ENCODE results near the gene NDUFA8.

GRCh38 chr9:122200960-122201595 is 41.5 kb upstream of the NDUFA8 start:
- TF ChIP-seq POLR2AphosphoS5 (IDR thresholded peaks at IDR 0.05; ENCODE audit: low read depth, low read length) (no peak), RAD21 (IDR thresholded peaks at IDR 0.05; ENCODE audit: low read length) (no peak), TAF1 (IDR thresholded peaks at IDR 0.05; ENCODE audit: borderline replicate concordance, low read depth, low read length) (no peak), JUND (IDR thresholded peaks at IDR 0.05) (no peak), REST (IDR thresholded peaks at IDR 0.05; ENCODE audit: low read depth, low read length) (no peak), NRF1 (IDR thresholded peaks at IDR 0.05; ENCODE audit: low read depth, low read length) (no peak), FOXJ3 (CRISPR knock-in tag; IDR thresholded peaks at IDR 0.05) (no peak), CHD2 (IDR thresholded peaks at IDR 0.05; ENCODE audit: low read length, partially characterized antibody) (no peak), ELF1 (IDR thresholded peaks at IDR 0.05) (no peak), EP300 (IDR thresholded peaks at IDR 0.05; ENCODE audit: borderline replicate concordance in 1 of 2, low read depth in 1 of 2, low read length in 1 of 2) (no peak), MXI1 (IDR thresholded peaks at IDR 0.05; ENCODE audit: low read depth, low read length) (no peak)
- TF ChIP-seq, protein P1, sequence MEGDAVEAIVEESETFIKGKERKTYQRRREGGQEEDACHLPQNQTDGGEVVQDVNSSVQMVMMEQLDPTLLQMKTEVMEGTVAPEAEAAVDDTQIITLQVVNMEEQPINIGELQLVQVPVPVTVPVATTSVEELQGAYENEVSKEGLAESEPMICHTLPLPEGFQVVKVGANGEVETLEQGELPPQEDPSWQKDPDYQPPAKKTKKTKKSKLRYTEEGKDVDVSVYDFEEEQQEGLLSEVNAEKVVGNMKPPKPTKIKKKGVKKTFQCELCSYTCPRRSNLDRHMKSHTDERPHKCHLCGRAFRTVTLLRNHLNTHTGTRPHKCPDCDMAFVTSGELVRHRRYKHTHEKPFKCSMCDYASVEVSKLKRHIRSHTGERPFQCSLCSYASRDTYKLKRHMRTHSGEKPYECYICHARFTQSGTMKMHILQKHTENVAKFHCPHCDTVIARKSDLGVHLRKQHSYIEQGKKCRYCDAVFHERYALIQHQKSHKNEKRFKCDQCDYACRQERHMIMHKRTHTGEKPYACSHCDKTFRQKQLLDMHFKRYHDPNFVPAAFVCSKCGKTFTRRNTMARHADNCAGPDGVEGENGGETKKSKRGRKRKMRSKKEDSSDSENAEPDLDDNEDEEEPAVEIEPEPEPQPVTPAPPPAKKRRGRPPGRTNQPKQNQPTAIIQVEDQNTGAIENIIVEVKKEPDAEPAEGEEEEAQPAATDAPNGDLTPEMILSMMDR (IDR thresholded peaks at IDR 0.05) = no peak
- TF ChIP-seq, protein P2, sequence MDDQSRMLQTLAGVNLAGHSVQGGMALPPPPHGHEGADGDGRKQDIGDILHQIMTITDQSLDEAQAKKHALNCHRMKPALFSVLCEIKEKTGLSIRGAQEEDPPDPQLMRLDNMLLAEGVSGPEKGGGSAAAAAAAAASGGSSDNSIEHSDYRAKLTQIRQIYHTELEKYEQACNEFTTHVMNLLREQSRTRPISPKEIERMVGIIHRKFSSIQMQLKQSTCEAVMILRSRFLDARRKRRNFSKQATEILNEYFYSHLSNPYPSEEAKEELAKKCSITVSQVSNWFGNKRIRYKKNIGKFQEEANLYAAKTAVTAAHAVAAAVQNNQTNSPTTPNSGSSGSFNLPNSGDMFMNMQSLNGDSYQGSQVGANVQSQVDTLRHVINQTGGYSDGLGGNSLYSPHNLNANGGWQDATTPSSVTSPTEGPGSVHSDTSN (IDR thresholded peaks at IDR 0.05) = no peak

Data from SK-N-SH (cell line).